HG03442 (cell line): ENCODE measurements around the gene PPP1R37.

Source experiments
- ATAC-seq: cut with Tn5 transposase; IDR thresholded peaks from one replicate; pipeline ENCODE4 v1.9.1; 2021; ENCODE audit warnings: mild to moderate bottlenecking, moderate library complexity; ENCODE audit not compliant: unreplicated experiment

Gene PPP1R37

GRCh38 chr19:45151320-45151719 lies 58.3 kb downstream of the PPP1R37 start:
- no peak for ATAC-seq

GRCh38 chr19:45151821-45152503 lies 59.0 kb downstream of the PPP1R37 start:
- ATAC-seq = no peak

GRCh38 chr19:45152504-45153338 lies 59.7 kb downstream of the PPP1R37 start:
- ATAC-seq = no peak

- no peak for ATAC-seq
These were observed 60.5 kb downstream of the PPP1R37 start for GRCh38 chr19:45153339-45154063.

- no peak for ATAC-seq
These were observed 61.3 kb downstream of the PPP1R37 start for GRCh38 chr19:45154064-45154827.

- no peak for ATAC-seq
These were observed 63.1 kb downstream of the PPP1R37 start for GRCh38 chr19:45156011-45156630.

- no peak for ATAC-seq
These were observed 63.8 kb downstream of the PPP1R37 start for GRCh38 chr19:45156751-45157150.

GRCh38 chr19:45158503-45159209 lies 65.7 kb downstream of the PPP1R37 start:
- no peak for ATAC-seq

GRCh38 chr19:45159210-45159970 lies 66.4 kb downstream of the PPP1R37 start:
- ATAC-seq = no peak

- ATAC-seq = no peak
These were observed 67.0 kb downstream of the PPP1R37 start for GRCh38 chr19:45159971-45160324.

- no peak for ATAC-seq
These were observed 68.1 kb downstream of the PPP1R37 start, which contains the start of gene NKPD1 for GRCh38 chr19:45160870-45161737. Gene NKPD1 (minus strand): TSS chr19:45160982. CDS start chr19:45160150, 832 bp downstream.

- no peak for ATAC-seq
These were observed 69.0 kb downstream of the PPP1R37 start for GRCh38 chr19:45161738-45162607.

- ATAC-seq = no peak
These were observed 69.7 kb downstream of the PPP1R37 start for GRCh38 chr19:45162608-45163143.

GRCh38 chr19:45163156-45163555 lies 70.2 kb downstream of the PPP1R37 start:
- ATAC-seq = no peak

- no peak for ATAC-seq
These were observed 70.9 kb downstream of the PPP1R37 start for GRCh38 chr19:45163751-45164460.
